Breast epithelium (tissue), 4 donors: ENCODE measurements around the gene HEG1. TPM values are rescaled to one million over a fixed set of nuclear protein-coding genes. Genes with fewer than 3 reads are reported as not detected.

Experiments used
- DNase-seq, 2 donors: peaks; one replicate each; pipeline ENCODE4 v3.0.0-alpha.2; 2019; ENCODE audit warnings: low spot score in 2 of 2
- H3K27ac ChIP-seq, 2 donors: fragments of 200-600 bp; sonication (generic) in 1 of 2; one replicate each; pipeline ENCODE4 v1.5.1; 2016 to 2019; ENCODE audit warnings: mild to moderate bottlenecking in 1 of 2
- H3K27me3 ChIP-seq, 2 donors: fragments of 200-600 bp; sonication (generic) in 1 of 2; one replicate each; pipeline versions ENCODE4 v1.5.1 to v1.6.0; 2017 to 2019; ENCODE audit warnings: control low read depth in 1 of 2, mild to moderate bottlenecking in 1 of 2
- H3K36me3 ChIP-seq: fragments of 200-600 bp; one replicate; pipeline ENCODE4 v1.5.1; 2019
- H3K4me1 ChIP-seq, 2 donors: fragments of 200-600 bp; sonication (generic); one replicate each; pipeline ENCODE4 v1.5.1; 2016 to 2019; ENCODE audit warnings: control low read depth in 1 of 2
- H3K4me3 ChIP-seq, 3 donors: fragments of 200-600 bp; sonication (generic); 1 replicate in 2 of 3; 2 replicates in 1 of 3; pipeline ENCODE4 v1.5.1; 2016 to 2019; ENCODE audit warnings: mild to moderate bottlenecking in 3 of 3, moderate library complexity in 2 of 3
- H3K9me3 ChIP-seq, 2 donors: fragments of 200-600 bp; sonication (generic) in 1 of 2; one replicate each; pipeline ENCODE4 v1.5.1; 2016 to 2019; ENCODE audit warnings: control low read depth in 1 of 2
- CTCF ChIP-seq, 3 donors: fragments of 450-650 bp; IDR thresholded peaks; one replicate each; pipeline ENCODE4 v1.5.1; 2016 to 2017; ENCODE audit warnings: antibody characterized with exemption in 3 of 3, mild to moderate bottlenecking in 3 of 3, moderate library complexity in 3 of 3
- POLR2A ChIP-seq: fragments of 450-650 bp; IDR thresholded peaks from one replicate; pipeline ENCODE4 v1.6.1; 2016; ENCODE audit warnings: antibody characterized with exemption, mild to moderate bottlenecking, moderate library complexity
- POLR2AphosphoS5 ChIP-seq, 3 donors: sonication (generic); formaldehyde crosslinking; IDR thresholded peaks; one replicate each; pipeline ENCODE4 v1.6.1; 2017; ENCODE audit warnings: antibody characterized with exemption in 3 of 3
- intact Hi-C: fragments of 100-400 bp; cut with DNase I; formaldehyde crosslinking; loops from one replicate; pipeline ENCODE4 v1.15.1; 2023; ENCODE audit warnings: low total_unique reads
- total RNA-seq, 3 donors: library from RNA; depleted of rRNA; stranded (reverse); fragments of >200 nt; gene quantifications; one replicate each; pipeline ENCODE4 v1.1.0, GENCODE V29; 2016

Gene HEG1
- total RNA-seq, result 10 to 100 TPM; 36.0 to 45.9 (median 45.1) TPM

DNA sequence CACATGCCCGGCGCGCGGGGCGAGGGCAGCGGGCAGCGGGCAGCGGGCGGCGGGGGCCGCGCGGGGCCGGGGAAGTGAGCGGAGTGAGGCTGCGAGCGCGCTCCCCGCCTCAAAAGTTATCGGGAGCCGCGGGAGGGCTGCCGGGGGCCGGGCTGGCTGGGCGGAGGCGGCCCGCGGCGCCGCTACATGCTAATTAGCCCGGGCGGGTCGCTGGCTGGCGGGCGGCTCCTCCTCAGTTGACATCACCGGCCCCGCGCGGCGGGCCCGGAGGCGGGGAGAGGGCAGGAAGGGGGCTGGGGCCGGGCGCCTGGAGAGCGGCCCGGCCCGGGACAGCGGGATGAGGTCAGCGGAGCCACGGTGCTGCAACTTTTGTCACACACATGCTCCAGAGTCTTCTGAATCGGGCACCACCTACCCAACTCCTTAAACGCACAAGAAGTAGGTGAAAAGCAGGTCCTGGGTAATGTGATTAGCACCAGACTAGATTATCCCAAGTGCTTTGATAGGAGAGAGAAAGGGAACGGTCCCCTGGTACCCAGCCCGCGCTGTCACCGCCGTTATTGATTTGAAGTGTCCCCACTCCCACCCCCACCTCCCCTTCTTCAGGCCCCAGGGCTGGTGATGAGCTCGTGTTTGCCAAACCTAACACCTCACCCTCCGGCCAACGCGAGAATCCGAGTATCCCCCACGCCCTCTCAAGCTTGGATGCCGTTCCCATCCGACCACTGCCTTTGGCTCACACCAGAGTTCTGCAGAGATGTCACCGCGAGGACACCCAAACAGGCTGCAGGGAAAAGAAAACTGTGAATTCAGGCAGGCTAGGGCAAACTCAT, at the start of gene HEG1:
HEG1 (minus strand) TSS at position 85 of the 833 bp plus-strand sequence. CDS start 107 bp downstream, outside the sequence.
- Histone ChIP-seq H3K9me3 (no peaks in the 10 kb centered on the region), H3K27me3 (no peaks in the 10 kb centered on the region), H3K27ac (peak within 1 kb of the TSS; percentile 89 to 96), H3K36me3 (no peaks in the 10 kb centered on the region), H3K4me1 (peaks cover 7 to 18% of the 10 kb centered on the region in 2 donors), H3K4me3 (peak within 1 kb of the TSS; percentile 69 to 81 (median 75))
- intact Hi-C loops, result no loop called here
- DNase-seq, result peak; percentile 70 to 75
- no peak for TF ChIP-seq CTCF (IDR thresholded peaks at IDR 0.05)
- no peak for TF ChIP-seq POLR2A
- TF ChIP-seq POLR2AphosphoS5 (IDR thresholded peaks at IDR 0.05), result no peak

- no peak for DNase-seq
- no peaks in the 10 kb centered on the region for H3K9me3 ChIP-seq
- H3K36me3 ChIP-seq, result no peaks in the 10 kb centered on the region
- no peaks in the 10 kb centered on the region for H3K4me1 ChIP-seq
- no peaks in the 10 kb centered on the region for H3K27me3 ChIP-seq
- H3K27ac ChIP-seq, result no peak overlapping the region
- intact Hi-C loops, result no loop called here
- no peak overlapping the region for H3K4me3 ChIP-seq
- TF ChIP-seq CTCF (IDR thresholded peaks at IDR 0.05), result no peak
- TF ChIP-seq POLR2A, result no peak
- TF ChIP-seq POLR2AphosphoS5 (IDR thresholded peaks at IDR 0.05), result no peak
These were observed 49.3 kb upstream of the HEG1 start for GRCh38 chr3:125105116-125105515.

GRCh38 chr3:125104639-125105038, 48.8 kb upstream of the HEG1 start:
- H3K4me1 ChIP-seq, result no peaks in the 10 kb centered on the region
- H3K4me3 ChIP-seq, result no peak overlapping the region
- no peaks in the 10 kb centered on the region for H3K9me3 ChIP-seq
- intact Hi-C loops, result no loop called here
- no peak for DNase-seq
- no peak overlapping the region for H3K27ac ChIP-seq
- H3K27me3 ChIP-seq, result no peaks in the 10 kb centered on the region
- no peaks in the 10 kb centered on the region for H3K36me3 ChIP-seq
- TF ChIP-seq CTCF (IDR thresholded peaks at IDR 0.05), result no peak
- TF ChIP-seq POLR2A, result no peak
- TF ChIP-seq POLR2AphosphoS5 (IDR thresholded peaks at IDR 0.05), result no peak

DNA sequence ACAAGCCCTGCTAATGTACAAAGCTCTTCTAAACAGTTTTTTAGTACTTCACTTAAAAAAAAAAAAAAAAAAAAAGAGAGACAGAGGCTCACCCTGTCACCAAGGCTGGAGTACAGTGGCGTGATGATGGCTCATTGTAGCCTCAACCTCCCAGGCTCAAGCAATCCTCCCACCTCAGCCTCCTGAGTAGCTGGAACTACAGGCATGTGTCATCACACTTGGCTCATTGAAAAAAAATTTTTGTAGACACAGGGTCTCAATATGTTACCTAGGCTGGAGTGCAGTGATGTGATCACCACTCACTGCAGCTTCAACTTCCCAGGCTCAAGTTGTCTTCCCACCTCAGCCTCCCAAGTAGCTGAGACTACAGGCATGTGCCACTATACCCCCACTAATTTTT, 47.6 kb upstream of the HEG1 start:
- Histone ChIP-seq H3K4me1 (no peaks in the 10 kb centered on the region), H3K9me3 (no peaks in the 10 kb centered on the region), H3K36me3 (no peaks in the 10 kb centered on the region), H3K4me3 (no peak overlapping the region), H3K27ac (no peak overlapping the region), H3K27me3 (no peaks in the 10 kb centered on the region)
- DNase-seq, result no peak
- intact Hi-C loops, result no loop called here
- TF ChIP-seq CTCF (IDR thresholded peaks at IDR 0.05), result no peak
- TF ChIP-seq POLR2A, result no peak
- no peak for TF ChIP-seq POLR2AphosphoS5 (IDR thresholded peaks at IDR 0.05)

- Histone ChIP-seq H3K4me3 (no peak overlapping the region), H3K27ac (no peak overlapping the region), H3K36me3 (no peaks in the 10 kb centered on the region), H3K9me3 (no peaks in the 10 kb centered on the region), H3K27me3 (no peaks in the 10 kb centered on the region), H3K4me1 (no peaks in the 10 kb centered on the region)
- no peak for DNase-seq
- intact Hi-C loops, result no loop called here
- no peak for TF ChIP-seq POLR2A
- TF ChIP-seq POLR2AphosphoS5 (IDR thresholded peaks at IDR 0.05), result no peak
- no peak for TF ChIP-seq CTCF (IDR thresholded peaks at IDR 0.05)
These were observed 46.7 kb upstream of the HEG1 start for GRCh38 chr3:125102470-125102869.
